Adrenal gland (tissue), 12 donors: ENCODE data around the gene OR4K5. TPM values are rescaled to one million over a fixed set of nuclear protein-coding genes. Genes with fewer than 3 reads are reported as not detected.
"Not testable (repeated sequence)": the region's sequence is repeated elsewhere in the genome, so short reads cannot be mapped to it uniquely, and the experiment has no call there.

Source experiments
- DNase-seq, 7 donors: peaks; one replicate each; pipeline ENCODE4 v3.0.0-alpha.2; 2019 to 2020
- H3K27ac ChIP-seq, 5 donors: fragments of 200-600 bp; sonication (generic) in 4 of 5; 1 replicate in 3 of 5; 2 replicates in 2 of 5; pipeline versions ENCODE4 v1.5.1 to v1.8.0; 2016 to 2020; ENCODE audit warnings: mild to moderate bottlenecking in 1 of 5
- H3K27me3 ChIP-seq: fragments of 200-600 bp; 2 replicates; pipeline ENCODE4 v1.8.0; 2021
- H3K36me3 ChIP-seq, 2 donors: fragments of 200-600 bp; replicated peaks in 1 of 2; 1 replicate in 1 of 2; 2 replicates in 1 of 2; pipeline versions ENCODE4 v1.5.1 to v1.8.0; 2018 to 2022
- H3K4me1 ChIP-seq, 2 donors: fragments of 200-600 bp; replicated peaks in 1 of 2; 1 replicate in 1 of 2; 2 replicates in 1 of 2; pipeline versions ENCODE4 v1.5.1 to v1.8.0; 2018 to 2021
- H3K4me3 ChIP-seq, 4 donors: fragments of 200-600 bp; sonication (generic) in 3 of 4; one replicate each; pipeline ENCODE4 v1.5.1; 2016 to 2018
- H3K9me3 ChIP-seq, 3 donors: fragments of 200-600 bp; sonication (generic) in 1 of 3; replicated peaks in 1 of 3; 1 replicate in 2 of 3; 2 replicates in 1 of 3; pipeline versions ENCODE4 v1.5.1 to v1.8.0; 2016 to 2021
- POLR2A ChIP-seq, 2 donors: fragments of 450-650 bp; IDR thresholded peaks; one replicate each; pipeline ENCODE4 v1.6.1; 2017; ENCODE audit warnings: antibody characterized with exemption in 2 of 2, mild to moderate bottlenecking in 2 of 2, moderate library complexity in 1 of 2
- WGBS, 4 donors: extraction: QIAGEN DNeasy Blood & Tissue Kit in 2 of 4; methylation state at CpG; one replicate each; pipeline versions ENCODE4 v1.1.5 to v1.1.7; 2013 to 2017; 5-methylcytosine and 5-hydroxymethylcytosine counted together
- intact Hi-C, 2 donors: fragments of 100-400 bp; cut with DNase I; formaldehyde crosslinking; loops; one replicate each; pipeline versions ENCODE4 v1.14.1 to v1.15.0; 2022 to 2023
- polyA plus RNA-seq, 3 donors: library from polyadenylated mRNA; stranded (reverse); fragments of 200-250 nt in 2 of 3; fragments of 350-450 nt in 1 of 3; fragmentation: Illumina TruSeq in 1 of 3; extraction: RNeasy Lipid Tissue Mini Kit (QIAGEN cat#74804) in 1 of 3; gene quantifications; one replicate each; pipeline ENCODE4 v1.2.3, GENCODE V29; 2013 to 2014
- total RNA-seq, 9 donors: library from RNA; depleted of rRNA in 4 of 9; stranded (reverse); fragments of >200 nt in 4 of 9; fragments of 120-200 nt in 1 of 9; fragmentation: NEBNext Ultra II Directional in 1 of 9; extraction: Animal tissue kit (Norgen Biotek cat#: 25700) in 1 of 9; gene quantifications; one replicate each; pipeline versions ENCODE4 v1.1.0 to v1.2.4, GENCODE V29; 2013 to 2023
- TF ChIP-seq, protein P1 (sequence below), 6 experiments: fragments of 450-650 bp in 4 of 6; fragments of 200-600 bp in 2 of 6; sonication (generic) in 1 of 6; IDR thresholded peaks; 1 replicate in 5 of 6; 2 replicates in 1 of 6; pipeline versions ENCODE4 v1.5.1 to v1.8.0; 2016 to 2021; ENCODE audit warnings: antibody characterized with exemption in 6 of 6, mild to moderate bottlenecking in 2 of 6, moderate library complexity in 1 of 6
- donor health status: healthy with polysubstance abuse.
- donor health status: Bipolar disorder and iron deficiency.
- donor health status: DM: yes; HTN: yes; CAD: no.
- donor health status: DM: no; HTN: no; CAD: no.
- donor health status: DM: no; HTN: no; CAD: no.
- donor health status: DM: yes; HTN: yes; CAD: no.

Gene OR4K5
- total and polyA plus RNA-seq, 12 donors, result not detected

DNA sequence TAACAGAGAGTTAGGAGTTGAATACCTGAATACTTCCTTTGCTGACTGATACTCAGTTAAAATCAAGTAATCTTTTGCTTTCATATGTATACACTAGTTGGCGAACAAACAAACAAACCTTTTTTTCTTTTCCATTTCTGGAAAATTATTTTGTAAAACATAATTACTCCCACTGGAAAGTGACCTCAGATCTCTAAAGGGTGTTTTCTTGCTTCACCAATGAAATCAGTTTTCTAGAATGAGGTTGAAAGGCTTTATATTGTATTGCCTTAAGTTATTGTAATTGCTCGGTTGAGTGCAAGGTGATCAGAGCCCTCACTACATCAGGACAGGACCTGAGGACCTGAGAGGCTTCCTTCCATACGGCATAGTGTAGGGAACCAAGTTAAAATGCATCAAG, 10.2 kb downstream of the OR4K5 start, which contains the start of gene OR4K1:
TSS of gene OR4K1 (plus strand) at position 301 of the 400 bp plus-strand sequence. CDS start 4,750 bp downstream, outside the sequence.
- no peaks in the 10 kb centered on the region for H3K36me3 ChIP-seq
- WGBS, 4 donors, result 45 to 56% (median 51%) methylated on average over 3 of the region's 3 CpGs
- H3K4me3 ChIP-seq, result no peak within 1 kb of the TSS
- intact Hi-C loops, result no loop called here
- no peak for DNase-seq
- no peaks in the 10 kb centered on the region for H3K4me1 ChIP-seq
- no peak within 1 kb of the TSS for H3K27ac ChIP-seq
- no peaks in the 10 kb centered on the region for H3K9me3 ChIP-seq
- TF ChIP-seq, protein P1, sequence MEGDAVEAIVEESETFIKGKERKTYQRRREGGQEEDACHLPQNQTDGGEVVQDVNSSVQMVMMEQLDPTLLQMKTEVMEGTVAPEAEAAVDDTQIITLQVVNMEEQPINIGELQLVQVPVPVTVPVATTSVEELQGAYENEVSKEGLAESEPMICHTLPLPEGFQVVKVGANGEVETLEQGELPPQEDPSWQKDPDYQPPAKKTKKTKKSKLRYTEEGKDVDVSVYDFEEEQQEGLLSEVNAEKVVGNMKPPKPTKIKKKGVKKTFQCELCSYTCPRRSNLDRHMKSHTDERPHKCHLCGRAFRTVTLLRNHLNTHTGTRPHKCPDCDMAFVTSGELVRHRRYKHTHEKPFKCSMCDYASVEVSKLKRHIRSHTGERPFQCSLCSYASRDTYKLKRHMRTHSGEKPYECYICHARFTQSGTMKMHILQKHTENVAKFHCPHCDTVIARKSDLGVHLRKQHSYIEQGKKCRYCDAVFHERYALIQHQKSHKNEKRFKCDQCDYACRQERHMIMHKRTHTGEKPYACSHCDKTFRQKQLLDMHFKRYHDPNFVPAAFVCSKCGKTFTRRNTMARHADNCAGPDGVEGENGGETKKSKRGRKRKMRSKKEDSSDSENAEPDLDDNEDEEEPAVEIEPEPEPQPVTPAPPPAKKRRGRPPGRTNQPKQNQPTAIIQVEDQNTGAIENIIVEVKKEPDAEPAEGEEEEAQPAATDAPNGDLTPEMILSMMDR (IDR thresholded peaks at IDR 0.05), result no peak
- no peak for TF ChIP-seq POLR2A (IDR thresholded peaks at IDR 0.05)
- H3K27me3 ChIP-seq, result no peaks in the 10 kb centered on the region

GRCh38 chr14:19941668-19942067, 21.3 kb downstream of the OR4K5 start:
- Histone ChIP-seq H3K4me3 (no peak overlapping the region), H3K4me1 (no peaks in the 10 kb centered on the region), H3K9me3 (no peaks in the 10 kb centered on the region), H3K36me3 (no peaks in the 10 kb centered on the region), H3K27ac (no peak overlapping the region), H3K27me3 (no peaks in the 10 kb centered on the region)
- DNase-seq, result no peak
- TF ChIP-seq POLR2A (IDR thresholded peaks at IDR 0.05), result no peak
- TF ChIP-seq, protein P1 (IDR thresholded peaks at IDR 0.05), result no peak
- intact Hi-C loops, result no loop called here
- 47 to 83% (median 82%) methylated on average over 1 of the region's 1 CpG for WGBS, 4 donors

DNA sequence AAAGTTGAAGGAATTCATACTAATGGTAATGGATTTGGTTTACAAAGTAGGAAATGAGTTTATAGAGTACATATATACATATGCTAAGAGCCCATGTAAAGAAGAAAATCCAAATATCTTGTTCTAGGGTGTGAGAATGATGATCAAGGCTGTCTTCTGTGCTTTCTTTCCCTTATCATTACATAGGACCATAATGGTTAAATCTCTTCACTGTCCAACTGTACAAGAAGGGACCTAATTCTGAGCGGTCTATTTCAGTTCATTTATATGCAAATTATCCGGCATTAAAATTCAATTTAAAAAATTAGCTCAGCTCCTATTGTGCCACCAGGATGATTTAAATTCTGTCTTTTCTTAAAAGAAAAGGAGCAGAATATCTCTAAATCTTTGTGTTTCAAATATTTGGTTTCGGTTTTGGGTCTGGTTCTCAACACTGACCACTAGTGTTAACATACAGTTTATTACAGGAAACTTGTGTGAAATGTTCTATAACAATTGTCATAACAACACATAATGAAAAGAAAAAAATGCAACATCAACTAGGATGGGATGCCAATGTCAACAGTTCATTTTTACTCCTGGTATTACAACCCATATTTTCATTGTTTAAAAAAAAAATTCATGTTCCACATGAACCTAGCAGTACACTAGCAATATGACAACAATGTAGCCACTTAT, 27.1 kb downstream of the OR4K5 start:
- 62 to 80% (median 67%) methylated on average over 3 of the region's 3 CpGs for WGBS, 4 donors
- Histone ChIP-seq H3K4me1 (no peaks in the 10 kb centered on the region), H3K36me3 (no peaks in the 10 kb centered on the region), H3K27ac (no peak overlapping the region), H3K4me3 (no peak overlapping the region), H3K27me3 (no peaks in the 10 kb centered on the region), H3K9me3 (no peaks in the 10 kb centered on the region)
- intact Hi-C loops, result no loop called here
- TF ChIP-seq POLR2A (IDR thresholded peaks at IDR 0.05), result no peak
- TF ChIP-seq, protein P1 (IDR thresholded peaks at IDR 0.05), result no peak
- DNase-seq, result no peak

DNA sequence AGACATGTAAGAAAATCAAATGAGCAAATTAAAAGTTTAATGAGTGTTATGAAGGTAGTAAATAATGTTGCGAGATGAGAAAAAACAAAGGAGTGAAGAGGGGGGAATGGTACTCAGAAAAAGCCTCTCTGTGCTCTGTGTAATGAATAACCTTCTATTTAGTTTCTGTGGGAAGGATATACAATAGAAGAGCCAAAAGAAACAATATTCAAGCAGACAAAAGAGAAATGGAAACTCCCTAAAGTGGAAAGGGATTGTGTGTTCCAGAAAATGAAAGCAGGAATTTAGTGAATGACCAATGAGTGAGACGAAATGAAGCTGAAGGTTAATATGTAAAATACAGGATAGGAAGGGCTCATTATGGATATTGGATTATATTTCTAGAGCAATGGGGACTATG, 28.8 kb downstream of the OR4K5 start:
- H3K4me3 ChIP-seq, result no peak overlapping the region
- no peaks in the 10 kb centered on the region for H3K27me3 ChIP-seq
- intact Hi-C loops, result no loop called here
- no peaks in the 10 kb centered on the region for H3K36me3 ChIP-seq
- WGBS, 4 donors, result 52 to 70% (median 65%) methylated on average over 2 of the region's 2 CpGs
- H3K4me1 ChIP-seq, result no peaks in the 10 kb centered on the region
- no peaks in the 10 kb centered on the region for H3K9me3 ChIP-seq
- no peak overlapping the region for H3K27ac ChIP-seq
- TF ChIP-seq, protein P1 (IDR thresholded peaks at IDR 0.05), result no peak
- no peak for TF ChIP-seq POLR2A (IDR thresholded peaks at IDR 0.05)
- DNase-seq, result no peak

DNA sequence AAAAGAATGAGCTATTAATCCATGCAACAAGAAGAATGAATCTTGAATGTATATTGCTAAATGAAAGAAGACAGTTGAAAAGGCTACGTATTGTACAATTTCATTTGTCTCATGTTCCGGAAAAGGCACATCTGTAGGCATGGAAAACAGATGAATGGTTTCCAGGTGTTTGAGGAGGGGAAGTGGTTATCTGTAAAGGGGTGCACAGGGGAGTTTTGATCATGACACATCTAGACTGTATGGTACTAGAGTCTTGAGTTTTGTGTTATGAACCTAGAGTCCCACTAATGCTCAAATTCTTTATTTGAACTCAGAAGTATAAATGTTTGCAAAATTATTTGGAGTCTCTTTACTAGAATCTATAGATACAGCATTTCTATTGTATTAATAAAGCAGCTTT, 49.3 kb downstream of the OR4K5 start:
- H3K4me1 ChIP-seq, H3K9me3 ChIP-seq, DNase-seq, H3K27ac ChIP-seq, H3K27me3 ChIP-seq, H3K36me3 ChIP-seq, H3K4me3 ChIP-seq, intact Hi-C loops: not testable (repeated sequence)
- WGBS, 4 donors, result 43 to 85% (median 60%) methylated on average over 2 of the region's 2 CpGs
